Stimulated activated CD8-positive, alpha-beta memory T cell treated with anti-CD3 and anti-CD28 coated beads, Interleukin-12 subunit alpha, Interleukin-12 subunit beta, amount 100 ng/mL, for 1 hour (primary cell): ENCODE measurements around the gene PRSS38.

Experiments used
- DNase-seq: peaks from one replicate; pipeline ENCODE4 v3.0.0-alpha.2; 2020; ENCODE audit warnings: low read depth

Gene PRSS38

DNA sequence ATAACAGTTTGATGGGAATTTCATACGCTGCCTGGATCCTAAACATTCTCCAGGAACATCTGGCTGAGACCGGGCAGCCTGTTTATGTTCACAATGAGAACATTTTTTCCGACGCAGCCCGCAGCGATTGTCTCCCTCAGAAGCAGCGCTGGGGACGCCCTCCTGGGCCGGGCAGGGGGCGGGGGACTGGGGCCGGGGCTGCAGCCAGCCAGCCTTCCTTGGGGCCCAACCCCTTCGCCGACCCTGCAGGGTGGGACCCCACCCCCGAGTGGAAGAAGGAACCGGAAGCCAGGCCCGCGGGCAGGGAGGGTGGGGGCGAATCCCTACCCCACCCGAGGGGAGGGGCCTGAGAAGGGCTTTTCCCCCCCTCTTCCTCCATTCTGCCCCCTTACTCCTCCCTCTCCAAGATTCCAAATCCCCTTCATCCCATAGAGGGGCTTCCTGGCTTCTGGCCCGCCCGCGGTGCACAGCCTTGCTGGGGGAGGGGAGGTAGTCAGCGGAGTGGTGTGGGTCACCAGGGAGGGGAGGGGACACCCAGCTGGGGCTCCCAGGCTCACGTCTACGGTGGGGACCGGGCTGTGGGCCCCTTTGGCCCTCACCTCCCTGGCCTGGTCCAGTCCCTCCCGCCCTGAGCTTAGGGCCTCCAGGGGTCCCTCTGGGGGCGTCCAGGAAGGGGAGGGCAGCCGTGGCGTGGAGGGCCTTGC, 71.7 kb downstream of the PRSS38 start:
- DNase-seq, result no peak

DNA sequence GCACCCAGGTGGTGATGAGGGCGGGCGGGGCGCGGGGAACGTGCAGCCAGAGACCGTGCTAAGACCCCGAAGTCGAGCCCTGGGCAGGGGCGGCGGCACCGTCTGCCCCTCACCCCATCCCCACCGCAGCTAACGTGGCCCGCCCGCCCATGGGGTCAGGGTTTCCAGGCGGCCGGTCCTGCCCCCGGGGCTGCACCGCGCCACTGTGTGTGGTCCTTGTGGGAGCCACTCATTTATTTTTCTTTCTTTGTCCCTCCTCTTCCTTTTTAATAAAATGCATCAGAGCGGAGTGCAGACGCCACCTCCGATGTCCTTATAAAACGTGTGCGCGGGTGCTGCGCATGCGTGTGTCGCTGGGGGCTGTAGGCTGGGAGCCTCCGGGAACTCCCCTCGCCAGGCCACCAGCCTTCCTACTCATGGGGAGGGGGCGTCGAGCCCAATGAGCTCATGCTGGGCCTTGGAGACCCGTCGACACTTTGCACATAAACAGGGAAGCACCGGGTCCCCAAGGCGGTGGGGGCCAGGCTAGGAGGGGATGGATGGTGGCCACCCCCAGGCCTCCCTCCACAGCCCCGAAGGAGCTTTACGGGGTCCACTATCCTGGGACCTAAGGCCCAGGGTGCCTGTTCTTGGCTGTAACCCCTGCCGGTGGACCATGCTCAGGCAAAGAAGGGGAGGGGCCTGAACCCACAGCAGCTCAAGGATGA, 72.4 kb downstream of the PRSS38 start:
- no peak for DNase-seq

DNA sequence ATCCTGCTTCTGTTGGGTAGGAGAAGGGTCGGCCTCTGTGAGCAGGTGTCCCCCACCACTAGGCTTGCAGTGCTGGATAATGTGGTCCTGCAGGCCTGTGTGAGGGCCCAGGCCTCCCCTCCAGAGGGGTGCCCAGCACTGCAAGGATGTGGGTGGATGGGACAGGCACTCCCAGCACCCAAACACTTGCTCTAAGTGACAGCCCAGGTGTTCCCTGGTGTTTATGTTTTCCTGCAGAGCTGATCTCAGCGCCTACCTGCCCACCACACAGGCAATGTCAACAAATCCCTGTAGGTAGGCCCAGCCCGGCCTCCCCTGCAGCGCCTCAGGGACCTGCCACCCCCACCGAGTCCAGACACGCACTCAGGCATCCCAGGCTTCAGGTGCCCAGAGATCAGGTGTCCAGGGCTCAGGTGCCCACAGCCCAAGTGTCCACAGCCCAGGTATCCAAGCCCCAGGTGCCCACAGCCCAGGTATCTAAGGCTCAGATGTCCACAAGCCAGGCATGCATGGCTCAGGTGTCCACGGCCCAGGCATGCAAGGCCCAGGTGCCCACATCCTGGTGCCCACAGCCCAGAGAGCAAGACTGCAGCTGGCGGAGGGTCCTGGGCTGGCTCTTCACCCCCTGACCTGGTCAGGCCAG, 73.0 kb downstream of the PRSS38 start:
- no peak for DNase-seq

DNA sequence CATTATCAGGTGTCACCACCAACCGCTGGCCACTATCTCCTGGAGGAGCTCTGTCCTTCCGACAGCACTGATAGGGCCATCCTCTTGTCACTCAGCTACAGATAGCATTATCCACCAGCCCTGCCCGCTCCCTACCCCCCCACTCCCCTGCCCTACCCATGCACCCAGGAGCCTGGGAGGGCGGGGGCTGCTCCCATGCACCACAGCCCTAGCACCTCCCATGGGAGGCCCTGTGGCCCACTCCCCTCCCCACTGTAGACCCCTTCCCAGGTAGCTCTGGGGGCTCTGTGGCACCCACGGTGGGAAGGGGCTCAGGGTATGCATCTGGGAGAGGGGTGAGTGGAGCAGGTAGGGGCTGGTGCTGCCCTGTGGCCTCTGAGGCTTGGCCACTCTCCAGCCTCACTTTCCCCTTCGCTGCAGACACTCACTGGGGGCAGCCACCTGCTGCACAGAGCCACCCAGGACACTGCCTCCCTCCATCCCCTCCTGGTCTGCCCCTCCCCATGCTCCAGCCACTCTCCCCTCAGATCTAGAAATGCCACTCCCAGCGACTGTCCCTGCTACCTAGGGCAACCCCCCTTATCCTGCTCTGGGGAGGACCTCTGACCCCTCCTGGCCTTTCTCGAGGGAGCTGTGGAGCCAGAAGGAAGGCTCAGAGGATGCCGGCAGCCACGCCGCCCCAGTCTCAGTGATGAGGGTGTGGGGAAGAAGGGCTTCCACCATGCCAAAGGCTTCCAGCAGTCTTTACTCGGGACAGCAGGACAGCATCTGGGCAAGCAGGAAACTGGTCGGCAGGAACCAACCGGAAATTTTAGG, 73.8 kb downstream of the PRSS38 start:
- DNase-seq, result no peak

DNA sequence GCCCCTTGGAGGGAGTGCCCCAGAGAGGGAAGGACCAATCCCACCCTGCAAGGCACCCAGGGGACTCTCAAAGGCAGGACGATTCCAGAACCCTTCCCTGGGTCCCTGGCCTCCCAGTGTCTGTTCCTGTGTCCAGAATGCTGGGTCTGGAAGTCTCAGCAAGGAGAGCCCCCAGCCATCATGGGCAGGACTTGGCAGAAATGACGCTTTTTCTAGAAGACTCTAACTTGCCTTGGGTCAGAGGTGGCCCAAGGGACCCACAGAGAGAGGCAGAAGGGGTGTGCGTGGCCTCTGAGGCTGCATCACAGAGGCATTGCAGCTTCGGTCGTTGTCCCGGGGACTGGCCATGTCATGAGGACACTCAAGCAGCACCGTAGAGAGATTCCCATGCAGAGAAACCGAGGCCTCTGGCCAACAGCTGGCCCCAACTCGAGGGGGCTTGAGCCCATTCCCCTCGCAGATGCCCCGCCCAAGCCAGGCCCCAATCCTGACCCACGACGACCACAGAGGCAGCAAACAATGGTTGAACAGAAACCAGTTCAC, 74.5 kb downstream of the PRSS38 start:
- DNase-seq, result no peak

DNA sequence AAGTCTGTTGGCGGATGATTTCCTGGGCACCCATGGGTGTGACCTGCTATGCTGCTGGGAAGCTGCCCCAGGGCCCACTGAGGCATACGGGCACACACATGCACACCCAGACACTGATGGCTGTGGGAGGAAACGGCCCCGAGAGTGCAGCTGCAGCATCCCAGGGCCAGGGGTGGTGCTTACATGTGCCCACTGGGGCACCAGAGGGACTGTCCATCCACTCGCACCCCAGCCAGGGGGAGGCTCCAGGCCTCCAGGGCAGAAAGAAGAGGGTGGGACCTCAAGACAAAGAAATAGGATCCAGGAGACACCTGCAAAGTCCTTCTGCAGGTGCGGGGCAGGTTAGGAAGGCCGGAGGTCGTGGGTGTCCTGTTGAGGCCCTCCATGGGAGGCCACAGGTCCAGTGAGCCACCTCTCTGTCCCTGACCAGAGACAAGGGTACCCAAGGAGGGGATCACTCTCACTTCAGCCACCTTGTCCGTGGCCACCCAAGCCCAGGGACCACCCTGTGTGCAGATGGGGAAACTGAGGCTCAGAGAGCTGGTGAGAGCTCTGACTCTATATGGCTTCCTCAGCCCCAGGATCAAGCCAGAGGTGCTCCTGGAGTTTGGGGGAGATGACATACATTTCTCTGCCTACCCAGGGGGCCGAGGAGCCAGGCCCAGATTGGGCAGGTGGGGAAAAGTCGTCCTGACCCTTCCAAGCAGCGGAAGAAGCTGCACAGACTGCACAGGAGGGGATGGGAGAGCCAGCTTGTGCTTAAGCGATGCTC, 75.2 kb downstream of the PRSS38 start:
- DNase-seq, result no peak

DNA sequence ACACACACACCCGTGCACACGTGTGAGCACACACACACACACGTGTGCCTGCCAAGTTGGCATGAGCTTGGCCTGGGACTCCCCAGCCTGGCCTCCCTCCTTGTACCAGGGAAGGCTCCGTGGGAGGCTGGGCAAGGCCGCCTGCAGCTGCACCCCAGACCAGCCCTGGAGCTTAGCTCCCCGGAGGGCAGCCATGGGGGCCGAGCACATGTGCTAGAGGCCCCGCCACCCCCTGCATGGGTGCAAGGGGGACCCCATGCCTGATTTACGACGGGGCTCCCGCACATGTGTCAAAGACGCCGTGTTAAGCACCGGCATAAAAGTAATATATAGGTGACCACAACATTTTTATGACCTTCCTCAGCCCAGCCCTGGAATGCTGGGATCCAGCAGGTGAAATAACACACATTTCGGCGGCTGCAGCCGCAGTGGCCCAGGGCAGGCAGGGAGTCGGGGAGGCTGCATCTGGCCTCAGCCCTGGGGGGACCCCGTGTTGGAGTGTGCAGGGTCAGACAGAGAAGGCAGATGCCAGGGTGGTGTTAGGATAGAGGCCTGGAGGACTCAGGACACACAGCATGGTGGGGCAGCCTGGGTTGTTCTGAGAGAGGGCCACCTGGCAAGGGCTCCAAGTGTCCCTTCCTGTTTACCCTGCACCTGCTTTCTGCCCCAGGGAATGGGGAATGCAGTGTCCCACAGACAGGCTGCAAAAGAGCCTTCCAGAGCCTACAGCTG, 75.9 kb downstream of the PRSS38 start:
- DNase-seq, result no peak

DNA sequence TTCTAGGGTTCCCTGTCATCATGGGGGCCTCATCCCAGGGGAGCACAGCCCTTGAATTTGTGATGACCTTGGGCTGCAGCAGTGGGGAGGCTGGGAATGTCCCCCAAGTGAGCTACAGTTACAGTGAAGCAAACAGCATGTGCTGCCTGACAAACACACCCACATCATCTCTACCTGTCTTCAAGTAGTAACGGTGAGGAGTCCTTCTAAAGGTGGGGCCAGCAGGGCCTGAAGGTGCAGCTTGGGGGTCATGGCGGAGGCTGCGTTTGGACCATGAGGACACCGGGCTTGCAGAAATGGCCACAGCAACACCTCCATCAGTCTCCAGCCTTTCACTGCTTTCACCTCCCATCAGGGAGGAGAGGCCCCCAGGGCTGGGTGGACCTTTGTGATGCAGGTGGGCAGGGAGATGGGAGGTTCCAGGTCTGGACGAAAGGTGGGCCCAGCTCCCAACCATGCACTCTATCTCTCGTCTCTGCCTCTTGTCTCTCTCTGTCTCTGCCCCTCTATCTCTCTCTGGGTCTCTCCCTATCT, 76.5 kb downstream of the PRSS38 start:
- no peak for DNase-seq

DNA sequence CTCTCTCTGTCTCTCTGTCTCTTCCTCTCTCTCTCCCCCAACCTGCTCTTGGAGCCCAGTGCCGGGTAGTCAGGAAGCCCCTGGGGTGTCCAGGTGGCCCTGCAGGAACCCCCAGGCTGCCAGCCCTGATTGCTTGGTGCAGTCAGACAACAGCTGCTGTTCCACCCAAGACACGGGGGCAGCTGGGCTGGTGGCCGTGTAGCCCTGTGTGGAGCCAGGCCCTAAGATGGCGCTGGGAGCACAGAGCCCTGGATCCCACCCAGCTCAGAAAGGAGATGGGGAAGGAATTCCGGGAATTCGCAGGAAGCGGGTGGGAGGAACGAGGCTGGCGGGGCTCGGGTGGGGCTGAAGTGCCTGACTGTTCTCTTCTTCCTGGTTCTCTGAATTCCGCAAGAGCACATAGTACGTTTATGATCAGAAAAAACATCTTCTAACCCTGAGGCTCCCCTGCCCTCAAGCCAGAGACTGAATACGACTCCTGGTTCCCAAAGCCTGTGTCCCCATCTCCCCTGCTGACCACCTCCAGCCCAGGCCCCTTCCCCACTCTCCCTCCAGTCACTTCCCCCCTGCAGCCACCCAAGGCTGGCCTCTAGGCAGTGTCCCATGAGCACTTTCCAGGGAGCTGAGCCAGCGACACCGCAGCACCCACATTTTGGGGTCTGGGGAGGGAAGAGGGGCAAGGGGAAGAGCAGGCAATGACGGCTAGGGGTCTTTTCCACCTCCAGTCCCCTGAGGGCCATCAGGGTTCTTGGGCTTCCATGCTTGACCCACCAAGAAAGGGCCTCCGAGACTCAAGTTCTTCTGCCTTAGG, 77.2 kb downstream of the PRSS38 start:
- no peak for DNase-seq

DNA sequence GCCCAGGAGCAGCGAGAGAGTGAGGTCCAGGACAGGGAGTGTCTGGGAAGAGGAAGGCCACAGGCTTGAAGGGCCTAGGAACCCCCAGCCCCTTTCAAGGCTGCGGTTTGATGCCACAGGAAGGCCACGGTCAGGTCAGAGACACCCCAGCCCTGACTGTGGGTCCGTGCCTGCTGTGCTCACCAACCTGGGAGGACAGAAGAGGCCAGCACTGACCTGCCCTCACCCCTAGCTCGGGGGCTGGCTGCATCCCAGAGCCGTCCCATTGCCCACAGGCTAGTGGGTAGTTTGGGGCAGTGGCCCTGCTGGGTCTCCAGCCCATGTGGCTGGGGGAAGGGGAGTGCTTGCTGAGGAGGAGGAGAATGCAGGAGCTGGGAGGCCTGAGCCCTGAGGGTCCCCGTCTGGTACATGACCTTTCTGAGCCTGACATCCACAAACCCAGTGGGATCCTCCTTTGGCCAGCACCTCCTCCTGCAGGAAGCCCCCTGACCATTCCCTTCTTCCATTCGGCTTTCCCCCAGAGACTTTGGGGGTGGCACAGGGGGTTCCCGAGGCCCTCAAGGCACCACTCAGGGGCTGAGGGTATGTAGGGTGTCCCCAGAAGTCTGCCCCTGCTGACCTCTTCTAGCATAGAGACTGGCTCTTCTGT, 77.9 kb downstream of the PRSS38 start:
- no peak for DNase-seq

DNA sequence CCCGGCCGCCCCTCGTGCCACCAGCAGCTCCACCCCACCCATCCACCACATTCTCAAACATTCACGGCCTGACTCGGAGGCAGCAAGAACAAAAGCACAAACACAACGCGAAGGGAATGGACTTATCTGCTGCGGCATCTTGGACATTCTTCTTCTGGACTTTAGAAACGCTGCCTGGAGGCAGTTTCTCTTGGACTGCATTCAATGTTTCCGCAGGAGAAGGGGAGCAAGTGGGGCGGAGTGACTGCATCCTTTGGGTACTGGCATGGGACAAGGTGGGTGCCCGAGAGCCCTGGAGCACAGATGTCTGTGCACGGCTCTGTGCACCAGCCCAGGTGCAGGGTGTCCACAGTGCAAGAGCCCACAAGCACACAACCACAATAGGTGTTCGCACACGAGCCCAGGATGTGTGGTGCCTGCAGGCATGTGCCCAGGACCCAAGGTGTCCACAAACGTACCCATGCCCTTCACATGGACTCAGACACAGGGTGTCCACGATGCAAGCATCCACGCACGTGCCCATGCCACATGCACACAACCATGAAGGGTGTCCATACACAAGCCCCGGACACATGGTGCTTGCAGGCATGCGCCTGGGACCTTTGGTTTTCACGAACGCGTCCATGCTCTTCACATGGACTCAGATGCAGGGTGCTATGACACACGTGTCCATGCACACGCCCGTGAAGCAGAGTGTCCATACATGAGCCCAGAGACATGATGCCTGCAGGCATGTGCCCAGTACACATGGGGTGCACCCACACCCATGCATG, 78.7 kb downstream of the PRSS38 start:
- DNase-seq, result no peak

DNA sequence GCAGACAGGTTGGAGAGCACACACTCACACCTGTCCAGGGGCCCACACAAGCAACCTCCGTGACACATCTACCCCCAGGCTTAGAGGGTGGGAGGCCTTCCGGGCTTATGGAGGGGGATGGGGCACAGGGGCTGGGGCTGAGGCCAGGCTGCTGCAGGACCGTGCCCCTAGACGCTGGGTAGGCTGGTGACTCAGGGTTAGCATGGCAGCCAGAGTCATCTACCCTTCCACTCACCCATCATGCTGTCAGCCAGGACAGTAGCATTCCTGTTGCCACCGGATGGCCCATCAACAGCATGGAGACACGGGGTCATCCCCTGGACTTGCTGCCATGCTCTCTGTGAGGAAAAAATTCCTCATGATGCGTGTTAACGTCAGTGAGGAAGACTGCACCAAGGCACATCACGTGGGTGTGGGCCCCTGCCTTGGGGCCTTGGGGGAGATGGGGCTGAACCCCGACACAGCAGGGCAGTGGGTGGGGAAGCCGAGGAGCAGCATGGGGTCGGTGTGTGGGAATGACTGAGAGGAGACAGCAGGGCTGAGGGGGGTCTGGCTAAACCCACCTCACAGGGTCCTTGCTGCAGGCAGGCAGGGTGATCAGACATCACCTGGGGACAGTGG, 79.5 kb downstream of the PRSS38 start:
- no peak for DNase-seq
